IMR-90 (cell line): Measurements from ENCODE around the gene ZNF609.

ENCODE experiments used
- BHLHE40 ChIP-seq: fragments of 150-350 bp; IDR thresholded peaks from 2 replicates; pipeline ENCODE4 v1.6.1; 2016; ENCODE audit warnings: mild to moderate bottlenecking, low read depth, low read length
- CEBPB ChIP-seq: IDR thresholded peaks from 2 replicates; pipeline ENCODE4 v1.6.1; 2012; ENCODE audit warnings: low read depth, low read length, improper control_type of control experiment
- CHD1 ChIP-seq: IDR thresholded peaks from 2 replicates; pipeline ENCODE4 v1.6.1; 2012; ENCODE audit warnings: low read depth, low read length, improper control_type of control experiment
- MAFK ChIP-seq: IDR thresholded peaks from 2 replicates; pipeline ENCODE4 v1.6.1; 2012; ENCODE audit warnings: low read depth, low read length, improper control_type of control experiment
- MAZ ChIP-seq: IDR thresholded peaks from 2 replicates; pipeline ENCODE4 v1.6.1; 2012; ENCODE audit warnings: low read depth, mild to moderate bottlenecking, low read length, improper control_type of control experiment, moderate library complexity, borderline replicate concordance
- MXI1 ChIP-seq: IDR thresholded peaks from 2 replicates; pipeline ENCODE4 v1.6.1; 2012; ENCODE audit warnings: low read depth, mild to moderate bottlenecking, low read length, moderate library complexity, borderline replicate concordance
- POLR2A ChIP-seq: IDR thresholded peaks from 2 replicates; pipeline ENCODE4 v1.6.1; 2012; ENCODE audit warnings: mild to moderate bottlenecking, low read depth, low read length
- RAD21 ChIP-seq: IDR thresholded peaks from 2 replicates; pipeline ENCODE4 v1.6.1; 2012; ENCODE audit warnings: low read length, improper control_type of control experiment
- RCOR1 ChIP-seq: IDR thresholded peaks from 2 replicates; pipeline ENCODE4 v1.6.1; 2012; ENCODE audit warnings: mild to moderate bottlenecking, low read length, improper control_type of control experiment; ENCODE audit not compliant: insufficient replicate concordance
- RFX5 ChIP-seq: IDR thresholded peaks from 2 replicates; pipeline ENCODE4 v1.8.0; 2012; ENCODE audit warnings: low read depth, mild to moderate bottlenecking, low read length, moderate library complexity
- SMC3 ChIP-seq: fragments of 150-350 bp; IDR thresholded peaks from 2 replicates; pipeline ENCODE4 v1.6.1; 2016; ENCODE audit warnings: low read depth, mild to moderate bottlenecking, antibody characterized with exemption, low read length, moderate library complexity
- TF ChIP-seq, protein P1 (sequence below): conservative IDR thresholded peaks from 2 replicates; pipeline ENCODE4 v1.5.1; 2012; ENCODE audit warnings: mild to moderate bottlenecking, low read depth, low read length, improper control_type of control experiment
- TF ChIP-seq, protein P2 (sequence below): fragments of 150-350 bp; IDR thresholded peaks from 2 replicates; pipeline ENCODE4 v1.6.1; 2017; ENCODE audit warnings: mild to moderate bottlenecking, antibody characterized with exemption, low read length, low read depth
- TF ChIP-seq, protein P3 (sequence below): fragments of 150-350 bp; IDR thresholded peaks from 2 replicates; pipeline ENCODE4 v1.6.1; 2016; ENCODE audit warnings: low read depth, mild to moderate bottlenecking, low read length, moderate library complexity, borderline replicate concordance

DNA sequence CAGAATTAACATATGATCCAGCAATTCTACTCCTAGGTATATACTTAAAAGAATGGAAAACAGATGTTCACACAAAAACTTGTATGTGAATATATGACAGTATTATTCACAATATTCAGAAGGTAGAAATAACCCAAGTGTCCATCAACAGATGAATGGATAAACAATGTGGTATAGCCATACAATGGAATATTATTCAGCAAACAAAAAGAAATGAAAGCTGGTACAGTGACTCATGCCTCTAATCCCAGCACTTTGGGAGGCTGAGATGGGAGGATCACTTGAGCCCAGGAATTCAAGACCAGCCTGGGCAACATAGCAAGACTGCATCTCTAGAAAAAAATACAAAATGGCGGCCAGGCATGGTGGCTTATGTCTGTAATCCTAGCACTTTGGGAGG, 185.6 kb downstream of the ZNF609 start:
- TF ChIP-seq, protein P1, sequence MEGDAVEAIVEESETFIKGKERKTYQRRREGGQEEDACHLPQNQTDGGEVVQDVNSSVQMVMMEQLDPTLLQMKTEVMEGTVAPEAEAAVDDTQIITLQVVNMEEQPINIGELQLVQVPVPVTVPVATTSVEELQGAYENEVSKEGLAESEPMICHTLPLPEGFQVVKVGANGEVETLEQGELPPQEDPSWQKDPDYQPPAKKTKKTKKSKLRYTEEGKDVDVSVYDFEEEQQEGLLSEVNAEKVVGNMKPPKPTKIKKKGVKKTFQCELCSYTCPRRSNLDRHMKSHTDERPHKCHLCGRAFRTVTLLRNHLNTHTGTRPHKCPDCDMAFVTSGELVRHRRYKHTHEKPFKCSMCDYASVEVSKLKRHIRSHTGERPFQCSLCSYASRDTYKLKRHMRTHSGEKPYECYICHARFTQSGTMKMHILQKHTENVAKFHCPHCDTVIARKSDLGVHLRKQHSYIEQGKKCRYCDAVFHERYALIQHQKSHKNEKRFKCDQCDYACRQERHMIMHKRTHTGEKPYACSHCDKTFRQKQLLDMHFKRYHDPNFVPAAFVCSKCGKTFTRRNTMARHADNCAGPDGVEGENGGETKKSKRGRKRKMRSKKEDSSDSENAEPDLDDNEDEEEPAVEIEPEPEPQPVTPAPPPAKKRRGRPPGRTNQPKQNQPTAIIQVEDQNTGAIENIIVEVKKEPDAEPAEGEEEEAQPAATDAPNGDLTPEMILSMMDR = no peak
- TF ChIP-seq RAD21 (no peak), POLR2A (no peak), BHLHE40 (no peak), SMC3 (no peak), CEBPB (no peak), MAZ (no peak), RFX5 (no peak), MAFK (no peak), RCOR1 (no peak), CHD1 (no peak), MXI1 (no peak)
- TF ChIP-seq, protein P2, sequence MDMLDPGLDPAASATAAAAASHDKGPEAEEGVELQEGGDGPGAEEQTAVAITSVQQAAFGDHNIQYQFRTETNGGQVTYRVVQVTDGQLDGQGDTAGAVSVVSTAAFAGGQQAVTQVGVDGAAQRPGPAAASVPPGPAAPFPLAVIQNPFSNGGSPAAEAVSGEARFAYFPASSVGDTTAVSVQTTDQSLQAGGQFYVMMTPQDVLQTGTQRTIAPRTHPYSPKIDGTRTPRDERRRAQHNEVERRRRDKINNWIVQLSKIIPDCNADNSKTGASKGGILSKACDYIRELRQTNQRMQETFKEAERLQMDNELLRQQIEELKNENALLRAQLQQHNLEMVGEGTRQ = no peak
- TF ChIP-seq, protein P3, sequence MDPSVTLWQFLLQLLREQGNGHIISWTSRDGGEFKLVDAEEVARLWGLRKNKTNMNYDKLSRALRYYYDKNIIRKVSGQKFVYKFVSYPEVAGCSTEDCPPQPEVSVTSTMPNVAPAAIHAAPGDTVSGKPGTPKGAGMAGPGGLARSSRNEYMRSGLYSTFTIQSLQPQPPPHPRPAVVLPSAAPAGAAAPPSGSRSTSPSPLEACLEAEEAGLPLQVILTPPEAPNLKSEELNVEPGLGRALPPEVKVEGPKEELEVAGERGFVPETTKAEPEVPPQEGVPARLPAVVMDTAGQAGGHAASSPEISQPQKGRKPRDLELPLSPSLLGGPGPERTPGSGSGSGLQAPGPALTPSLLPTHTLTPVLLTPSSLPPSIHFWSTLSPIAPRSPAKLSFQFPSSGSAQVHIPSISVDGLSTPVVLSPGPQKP = no peak
